ENCODE results near the gene COL2A1.

The COL2A1 gene

DNA sequence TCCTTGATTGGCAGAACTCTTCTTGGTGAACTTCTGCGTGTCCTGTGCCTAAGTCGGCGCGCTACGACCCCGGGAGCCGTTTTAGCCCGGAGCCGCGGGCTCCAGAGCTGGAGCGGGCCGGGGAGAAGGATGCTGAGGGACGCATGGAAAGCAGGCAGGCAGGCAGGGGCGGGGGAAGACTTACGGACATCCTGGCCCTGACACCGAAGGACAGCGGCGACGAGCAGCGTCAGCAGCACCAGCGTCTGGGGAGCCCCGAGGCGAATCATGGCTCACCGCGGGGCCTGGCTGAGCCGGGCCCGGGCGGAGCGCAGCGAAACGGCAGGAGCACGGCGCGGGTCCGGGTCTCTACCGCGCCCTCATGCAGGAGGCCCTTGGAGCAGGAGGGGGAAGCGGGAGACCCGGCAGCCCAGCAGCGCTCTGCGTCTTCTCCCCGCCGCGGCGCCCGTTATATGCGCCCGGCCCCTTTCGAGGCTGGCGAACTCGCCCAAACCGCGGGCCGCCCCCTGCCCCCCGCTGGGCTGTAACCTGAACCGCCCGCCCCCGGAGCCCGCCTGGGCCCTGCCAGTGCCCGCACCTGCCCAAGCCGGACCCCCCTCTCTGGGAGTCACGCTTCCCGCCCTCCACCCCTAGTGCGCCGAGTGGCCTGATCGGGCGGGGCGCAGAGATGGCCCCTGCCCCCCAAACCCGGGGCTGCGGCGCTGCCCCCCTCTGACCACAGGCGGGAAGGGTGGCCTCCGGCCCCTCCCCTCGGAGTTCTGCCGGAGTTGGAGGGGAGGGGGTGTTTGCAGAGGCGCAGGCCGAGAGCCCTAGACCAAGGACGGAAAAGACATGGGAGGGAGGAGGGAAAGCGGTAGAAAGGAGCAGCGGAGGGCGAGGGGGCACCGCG, at the start of gene COL2A1:
TSS of gene COL2A1 (minus strand) at position 424 of the 889 bp plus-strand sequence. CDS start at position 269, 155 bp downstream.
- DNase-seq (ENCODE audit: low spot score) = peak; percentile 48

DNA sequence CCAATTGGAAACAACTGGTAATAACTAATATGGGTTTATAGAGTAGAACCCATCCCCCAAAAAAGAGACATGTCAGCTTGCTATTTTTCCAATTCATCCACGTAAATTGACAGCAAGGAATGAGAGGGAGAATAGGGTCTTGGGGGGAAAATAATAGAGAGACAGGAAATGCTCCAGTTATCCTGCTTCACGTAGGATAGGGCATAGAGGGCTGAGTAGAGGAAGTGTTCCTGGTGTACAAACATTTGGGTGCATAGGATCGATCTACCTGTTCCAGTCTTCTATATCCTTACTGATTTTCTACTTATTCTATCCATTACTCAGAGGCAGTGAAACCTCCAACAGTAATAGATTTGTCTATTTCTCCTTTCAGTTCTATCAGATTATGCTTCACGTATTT, 49.6 kb upstream of the COL2A1 start:
- DNase-seq (ENCODE audit: low spot score) = no peak

DNA sequence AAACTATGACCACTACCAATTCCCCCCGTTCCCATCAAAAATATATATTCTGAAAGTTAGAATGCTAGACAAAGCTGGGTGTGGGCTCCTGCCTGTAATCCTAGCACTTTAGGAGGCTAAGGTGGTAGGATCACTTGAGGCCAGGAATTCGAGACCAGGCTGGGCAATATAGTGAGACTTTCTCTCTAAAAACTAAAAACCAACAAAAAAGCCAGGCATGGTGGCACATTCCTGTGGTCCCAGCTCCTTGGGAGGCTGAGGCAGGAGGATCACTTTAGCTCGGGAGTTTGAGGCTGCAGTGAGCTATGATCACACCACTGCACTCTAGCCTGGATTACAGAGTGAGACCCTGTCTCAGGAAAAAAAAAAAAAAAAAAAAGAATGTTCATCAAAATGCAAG, 48.8 kb upstream of the COL2A1 start:
- DNase-seq (ENCODE audit: low spot score) = no peak

DNA sequence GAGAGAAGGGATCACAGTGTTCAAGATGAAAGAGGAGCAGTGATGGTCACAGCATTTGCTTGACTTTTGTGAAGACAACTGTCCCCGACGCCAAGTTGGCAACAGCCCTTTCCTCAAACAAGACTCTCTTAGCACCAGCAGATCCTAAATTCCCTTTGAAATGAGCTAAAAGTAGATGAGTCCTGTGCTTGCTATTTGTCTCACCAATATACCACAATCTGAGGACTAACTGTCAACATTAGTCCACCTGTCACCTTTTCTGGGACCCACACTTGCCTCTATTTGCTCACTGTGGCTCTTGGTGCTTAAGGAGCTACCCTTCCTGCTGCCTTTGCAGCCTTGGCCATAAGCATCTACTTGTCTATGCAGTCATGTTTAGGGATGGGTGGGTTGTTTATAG, 47.4 kb upstream of the COL2A1 start:
- DNase-seq (ENCODE audit: low spot score) = no peak

DNA sequence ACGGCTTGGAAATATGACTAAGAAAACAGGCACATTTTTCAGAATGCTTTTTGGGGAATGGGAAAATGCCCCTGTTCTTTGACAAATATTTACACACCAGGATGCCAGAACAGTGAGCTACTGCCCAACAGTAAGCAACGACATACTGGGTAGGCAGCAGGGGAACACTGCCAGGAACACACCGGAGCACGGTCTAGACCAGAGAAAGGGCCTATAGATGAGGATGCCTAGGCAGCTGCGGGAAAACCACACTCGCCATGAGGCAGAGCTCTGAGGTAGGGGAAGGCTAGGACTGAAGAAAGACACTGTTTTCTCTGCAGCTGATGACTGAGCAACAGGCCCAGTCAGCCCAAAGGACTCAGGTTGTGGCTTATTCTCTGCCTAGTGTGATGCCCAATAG, 45.9 kb upstream of the COL2A1 start:
- no peak for DNase-seq (ENCODE audit: low spot score)

DNA sequence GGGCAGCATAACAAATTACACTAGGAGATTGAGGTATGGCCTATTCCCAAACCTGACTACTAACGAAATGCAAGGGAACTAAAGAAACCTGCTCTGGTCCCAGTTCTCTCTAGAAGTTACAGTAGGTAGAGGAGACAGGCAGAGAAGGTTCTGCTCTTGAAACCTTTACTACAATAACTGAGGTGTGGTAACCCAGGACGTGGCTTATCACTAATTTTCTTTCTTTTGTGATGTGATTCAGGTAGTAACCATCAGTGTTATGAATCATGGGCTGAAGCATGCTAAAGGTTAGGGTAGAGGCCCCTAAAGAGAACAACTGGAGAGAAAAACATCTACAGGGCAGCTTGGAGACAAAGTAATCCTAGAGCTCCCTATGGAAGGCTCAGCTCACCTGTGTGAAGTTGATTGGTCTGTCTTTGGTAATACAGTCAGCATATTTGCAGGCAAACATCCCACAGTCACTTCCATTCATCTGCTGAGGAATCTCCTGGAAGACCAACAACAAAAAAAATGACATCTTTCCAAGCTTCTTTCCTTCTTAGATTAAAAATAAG, 41.8 kb upstream of the COL2A1 start:
- no peak for DNase-seq (ENCODE audit: low spot score)

DNA sequence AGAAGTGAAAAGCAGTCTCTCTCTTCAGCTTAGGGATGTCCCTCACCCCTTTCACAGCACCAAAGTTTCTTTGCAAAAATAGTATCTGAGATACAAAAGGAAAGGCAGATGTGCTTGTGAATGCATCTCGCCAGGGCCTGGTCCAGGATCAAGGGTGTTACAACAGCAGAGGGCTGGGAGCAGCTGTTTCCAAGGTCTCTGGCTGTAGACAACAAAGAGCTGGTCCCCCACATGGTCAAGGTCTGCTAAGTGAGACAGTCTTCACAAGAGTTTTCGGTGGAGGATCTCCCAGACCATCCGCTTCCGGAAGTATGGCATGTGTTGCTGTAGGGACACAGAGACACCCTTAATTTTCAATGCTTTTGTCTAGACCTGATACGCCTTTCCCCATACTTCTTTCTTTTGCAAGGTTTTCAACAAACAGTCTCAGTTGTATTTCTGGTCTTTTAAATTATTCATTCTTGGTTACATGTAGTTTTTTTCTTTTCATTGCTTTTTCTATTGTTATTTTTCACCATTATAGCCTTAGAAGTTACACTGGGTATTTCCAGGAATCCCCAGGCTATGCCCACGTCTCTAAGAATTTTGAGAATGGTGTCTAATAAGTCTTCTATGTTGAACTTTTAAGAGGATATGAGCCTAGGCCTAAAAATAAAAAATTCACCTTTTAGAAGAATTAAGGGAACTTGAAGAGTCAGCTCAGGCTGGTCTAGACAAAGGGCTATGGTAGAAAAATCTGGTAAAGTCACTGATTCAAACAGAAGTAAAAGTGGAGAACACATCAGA, 41.0 kb upstream of the COL2A1 start:
- no peak for DNase-seq (ENCODE audit: low spot score)

DNA sequence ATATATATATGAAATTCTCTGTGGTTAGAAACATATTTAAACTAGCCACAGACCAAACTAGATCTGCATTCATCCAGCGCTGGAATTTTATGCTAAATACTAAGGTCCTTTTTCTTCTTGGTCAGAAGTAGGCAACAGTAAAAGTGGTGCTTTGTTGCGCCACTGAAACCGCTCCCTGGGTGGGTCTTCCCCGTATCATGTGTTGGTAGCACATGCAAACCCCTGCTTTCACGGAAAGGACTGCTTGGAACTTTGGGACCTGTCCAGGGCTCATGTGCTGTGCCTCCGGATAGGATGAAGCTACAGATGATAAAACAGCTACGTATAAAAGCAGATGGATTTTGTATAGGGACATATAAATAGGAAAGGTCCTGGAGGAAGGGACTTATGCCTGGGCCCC, 40.1 kb upstream of the COL2A1 start:
- no peak for DNase-seq (ENCODE audit: low spot score)

DNA sequence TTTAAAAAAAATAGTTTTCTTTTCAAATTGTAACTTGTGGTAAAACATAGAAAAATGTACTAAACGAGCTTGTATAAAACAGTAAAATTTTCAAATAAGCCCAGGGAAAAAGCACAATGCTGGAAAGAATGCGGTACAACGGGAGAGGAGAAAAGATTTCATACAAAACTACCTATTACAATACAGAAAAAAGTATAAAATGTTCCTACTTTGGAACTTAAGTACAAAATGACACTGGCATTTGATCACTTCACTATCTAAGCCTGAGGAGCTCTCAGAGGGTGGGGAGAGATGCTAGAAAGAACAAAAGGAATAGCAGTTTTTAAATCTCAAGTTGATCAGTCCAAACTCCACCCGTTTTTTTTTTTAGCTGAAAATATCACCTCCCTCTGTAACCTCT, 39.5 kb upstream of the COL2A1 start:
- DNase-seq (ENCODE audit: low spot score) = no peak

DNA sequence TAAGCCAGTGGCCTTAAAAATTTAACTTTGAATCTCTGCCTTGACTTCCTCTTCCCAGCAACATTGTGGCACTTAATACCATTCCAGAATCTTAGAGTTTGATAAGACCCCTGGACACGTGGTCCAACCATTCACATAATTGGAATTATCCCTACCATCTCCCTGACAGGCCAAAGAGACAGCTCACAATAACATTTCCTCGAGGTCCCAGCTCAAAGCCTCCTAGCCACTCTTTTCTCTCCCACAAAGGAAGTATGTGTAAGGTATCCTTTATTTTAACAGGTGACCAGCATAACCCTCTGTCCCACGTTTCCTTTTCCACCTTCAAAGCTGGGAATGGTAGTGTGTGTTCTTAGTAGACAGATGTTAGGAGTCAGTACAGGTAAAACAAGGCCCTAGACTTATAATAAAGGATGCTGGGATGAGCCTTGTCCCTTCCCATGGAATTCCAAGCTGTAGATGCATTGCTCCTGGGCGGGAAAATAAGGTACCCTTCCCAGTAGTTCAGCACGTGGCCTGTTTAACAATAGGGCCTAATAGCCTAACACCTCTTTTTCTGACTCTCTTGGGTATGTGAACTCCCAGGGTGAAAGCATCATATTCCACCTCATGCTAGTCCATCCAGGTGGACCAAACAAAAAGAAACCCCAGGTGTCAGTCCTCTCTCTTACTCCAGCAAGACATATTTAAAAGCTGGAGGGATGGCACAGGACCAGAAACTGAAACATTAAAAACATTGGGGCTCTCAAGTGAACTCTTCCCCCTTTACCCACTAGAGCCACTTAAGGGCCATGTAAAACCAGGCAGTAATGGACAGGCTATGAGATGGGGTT, 37.5 kb upstream of the COL2A1 start:
- DNase-seq (ENCODE audit: low spot score) = no peak

DNA sequence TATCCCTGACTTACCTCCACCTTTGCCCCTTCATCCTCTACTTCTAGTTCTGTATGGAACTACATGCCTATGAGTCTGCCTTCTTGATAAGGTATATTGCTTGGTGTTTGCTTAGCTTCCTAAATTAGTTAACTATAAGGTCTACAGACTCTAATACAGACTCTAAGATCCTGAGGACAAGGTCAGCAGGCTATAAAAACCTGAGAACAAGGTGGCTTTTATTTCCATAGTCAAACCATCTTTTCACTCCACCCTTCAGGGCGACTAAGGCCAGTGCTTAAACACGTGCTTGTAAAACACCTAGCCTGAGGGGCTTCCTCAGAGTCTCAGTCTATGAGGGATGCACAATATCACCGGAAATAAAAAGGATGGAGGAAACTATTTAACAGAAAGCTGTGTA, 36.1 kb upstream of the COL2A1 start:
- no peak for DNase-seq (ENCODE audit: low spot score)

DNA sequence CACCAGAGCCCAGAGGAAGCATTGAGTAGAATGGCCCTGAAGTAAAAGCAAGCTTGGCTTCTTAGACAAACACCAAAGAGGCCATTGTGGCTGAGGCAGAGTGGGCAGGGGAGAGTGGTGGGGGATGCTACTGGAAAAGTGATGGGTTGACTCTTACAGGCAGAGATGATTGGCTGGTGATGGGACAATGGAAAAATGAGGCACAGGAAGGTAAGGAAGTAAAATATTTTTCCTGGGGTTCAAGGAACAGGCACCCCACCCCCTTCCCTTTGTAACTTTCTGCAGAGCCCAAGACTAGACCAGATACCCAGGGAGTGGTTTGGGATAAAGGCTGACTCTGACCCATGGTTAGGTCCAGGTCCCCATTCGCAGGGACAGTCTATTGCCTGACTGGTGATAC, 34.9 kb upstream of the COL2A1 start:
- no peak for DNase-seq (ENCODE audit: low spot score)

DNA sequence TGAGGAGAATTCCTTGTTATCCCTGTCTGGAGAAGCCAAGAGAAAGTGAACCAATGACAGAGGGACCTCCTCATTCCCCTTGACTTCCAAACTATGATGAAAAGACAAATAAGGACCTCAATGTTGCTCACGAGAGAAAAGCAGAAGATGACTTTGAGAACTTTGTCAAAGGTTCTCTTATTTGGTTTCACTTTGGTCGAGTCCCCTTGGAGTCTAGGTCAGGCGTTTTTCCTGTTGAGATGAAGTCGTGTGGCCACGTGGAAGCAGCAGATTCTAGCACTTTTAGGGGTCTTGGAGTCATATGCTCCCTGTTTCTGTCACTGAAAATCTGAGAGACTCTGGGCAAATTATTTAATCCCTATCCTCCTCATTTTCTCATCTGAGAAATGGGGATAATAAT, 33.8 kb upstream of the COL2A1 start:
- DNase-seq (ENCODE audit: low spot score) = no peak

DNA sequence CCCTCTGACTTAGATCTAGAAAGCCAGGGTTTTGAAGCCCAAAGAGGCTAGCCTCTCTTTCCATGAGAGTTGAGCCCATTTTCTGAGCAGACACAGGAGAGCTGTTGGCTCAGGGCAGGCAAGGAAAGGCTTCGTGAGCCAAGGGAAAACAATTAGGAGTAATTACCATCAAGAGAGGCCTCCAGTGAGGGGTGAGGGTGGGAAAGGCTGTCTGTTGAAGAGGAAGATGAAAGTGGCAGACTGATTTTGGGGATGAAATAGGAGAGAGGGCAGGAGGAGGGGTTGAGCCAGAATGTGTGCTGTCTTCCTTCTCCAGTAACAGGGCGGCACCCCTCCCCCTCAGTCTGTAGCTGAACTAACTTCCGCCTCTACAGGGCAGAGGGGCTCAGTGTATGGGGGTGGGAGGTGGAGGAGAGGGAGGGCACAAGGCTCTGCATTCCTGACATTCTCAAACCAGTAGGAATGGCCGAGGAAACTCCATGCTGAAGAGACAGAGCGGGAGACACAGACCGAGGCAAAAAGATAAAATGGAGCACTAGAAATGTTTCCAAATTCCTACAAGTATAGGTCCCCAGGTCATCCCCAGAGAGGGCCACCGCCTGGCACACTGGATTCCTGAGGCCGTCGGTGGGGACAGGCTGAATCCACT, 33.1 kb upstream of the COL2A1 start:
- no peak for DNase-seq (ENCODE audit: low spot score)

DNA sequence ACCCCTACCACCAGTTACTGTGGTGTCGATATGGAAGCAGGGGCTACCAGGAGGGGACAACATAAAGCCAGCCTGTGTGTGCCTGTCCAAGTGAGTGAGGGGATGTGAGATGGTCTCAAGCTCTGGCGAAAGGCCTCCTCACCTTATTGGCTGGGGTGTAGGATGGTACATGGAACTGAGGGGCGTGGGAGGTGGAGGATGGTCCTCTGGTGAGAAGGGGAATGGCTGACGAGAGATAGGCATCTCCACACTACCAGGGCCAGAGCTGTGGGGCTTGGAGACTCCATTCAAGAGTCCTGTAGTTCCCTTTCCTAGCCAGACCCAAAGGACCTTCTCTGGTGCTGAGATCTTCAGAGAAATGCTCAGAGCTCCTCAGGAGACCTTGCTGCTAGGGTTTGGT, 32.5 kb upstream of the COL2A1 start:
- no peak for DNase-seq (ENCODE audit: low spot score)

DNA sequence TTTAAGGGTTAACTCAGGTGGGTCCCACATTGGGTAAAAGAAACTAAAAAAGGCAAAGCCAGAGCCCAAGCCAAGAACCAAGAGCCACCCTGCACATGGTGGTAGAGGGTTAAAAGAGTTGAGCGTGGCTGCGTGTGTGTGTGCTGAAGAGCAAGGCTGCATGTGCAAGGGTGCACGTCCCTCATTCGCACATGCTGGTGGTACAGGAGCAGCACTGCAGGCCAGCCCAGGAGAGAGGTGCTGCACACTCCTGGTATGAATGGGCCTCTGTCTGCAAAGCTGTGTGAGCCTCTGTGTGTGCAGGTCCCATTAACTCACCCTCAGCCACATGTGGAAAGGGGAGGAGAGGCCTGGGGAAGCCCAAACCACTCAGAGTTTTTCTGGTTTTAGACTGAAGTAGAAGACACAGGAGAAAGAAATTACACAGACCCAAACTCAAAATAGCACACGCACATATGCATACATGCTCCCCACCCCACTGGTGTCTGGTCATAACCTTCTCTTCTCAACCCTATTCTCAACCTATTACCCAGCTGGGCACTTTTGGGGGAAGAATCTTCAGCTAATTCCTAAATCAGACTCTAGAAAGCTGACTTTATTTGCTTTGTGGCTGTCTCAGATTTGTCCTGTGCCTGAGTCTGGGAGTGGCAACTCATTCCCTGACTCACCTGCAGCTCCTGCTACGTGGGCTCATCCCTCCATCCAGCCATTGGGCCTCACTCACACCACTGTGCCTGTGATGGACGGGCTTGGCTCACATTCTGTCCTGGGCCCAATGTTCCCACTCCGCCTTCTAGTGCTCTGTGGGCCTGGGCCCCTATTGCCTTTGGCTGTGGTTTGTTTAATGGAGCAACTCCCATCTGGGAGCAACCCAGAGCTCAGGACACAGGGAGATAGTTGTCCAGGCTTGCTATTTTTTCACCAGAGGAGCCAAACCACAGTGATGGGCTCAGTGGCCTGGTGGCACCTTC, 30.8 kb upstream of the COL2A1 start:
- no peak for DNase-seq (ENCODE audit: low spot score)

DNA sequence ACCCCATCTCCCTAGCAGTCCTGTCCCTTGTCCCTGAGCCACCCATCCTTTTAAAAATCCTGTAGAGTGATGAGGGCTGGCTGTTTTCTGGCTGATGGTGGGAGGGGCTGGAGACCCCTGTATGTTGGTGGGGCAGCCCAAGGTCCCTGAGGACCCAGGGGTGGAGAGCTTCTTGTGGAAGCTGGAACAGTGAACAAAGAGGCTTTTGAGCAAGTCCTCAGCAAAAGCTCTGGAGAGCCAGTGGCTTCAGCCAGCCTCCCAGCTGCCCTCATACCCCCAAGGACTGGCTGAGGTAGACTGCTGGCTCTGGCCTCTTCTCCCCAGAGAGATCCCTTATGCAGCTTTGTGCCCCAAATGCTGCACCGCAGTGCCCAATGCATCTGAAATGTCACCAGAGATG, 29.2 kb upstream of the COL2A1 start:
- DNase-seq (ENCODE audit: low spot score) = no peak

DNA sequence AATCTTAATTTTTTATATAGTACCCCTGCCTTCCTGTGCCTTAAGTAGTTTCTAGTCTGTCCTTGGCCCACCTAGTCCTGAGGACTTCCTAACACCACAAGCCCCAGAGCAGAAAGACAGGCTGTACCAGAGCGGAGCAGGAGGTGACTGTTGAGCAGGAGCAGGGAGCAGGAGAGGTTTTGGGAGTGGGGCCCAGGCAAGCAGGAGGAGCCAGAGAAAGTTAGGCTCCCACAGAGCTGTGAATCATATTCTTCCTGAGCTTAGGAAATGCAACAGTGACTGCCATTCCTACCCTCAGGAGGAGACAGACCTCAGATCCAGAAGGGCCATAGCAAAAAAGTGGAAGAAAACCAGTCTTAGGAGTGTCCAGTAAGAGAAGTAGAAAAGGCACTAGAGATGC, 28.3 kb upstream of the COL2A1 start:
- DNase-seq (ENCODE audit: low spot score) = no peak

DNA sequence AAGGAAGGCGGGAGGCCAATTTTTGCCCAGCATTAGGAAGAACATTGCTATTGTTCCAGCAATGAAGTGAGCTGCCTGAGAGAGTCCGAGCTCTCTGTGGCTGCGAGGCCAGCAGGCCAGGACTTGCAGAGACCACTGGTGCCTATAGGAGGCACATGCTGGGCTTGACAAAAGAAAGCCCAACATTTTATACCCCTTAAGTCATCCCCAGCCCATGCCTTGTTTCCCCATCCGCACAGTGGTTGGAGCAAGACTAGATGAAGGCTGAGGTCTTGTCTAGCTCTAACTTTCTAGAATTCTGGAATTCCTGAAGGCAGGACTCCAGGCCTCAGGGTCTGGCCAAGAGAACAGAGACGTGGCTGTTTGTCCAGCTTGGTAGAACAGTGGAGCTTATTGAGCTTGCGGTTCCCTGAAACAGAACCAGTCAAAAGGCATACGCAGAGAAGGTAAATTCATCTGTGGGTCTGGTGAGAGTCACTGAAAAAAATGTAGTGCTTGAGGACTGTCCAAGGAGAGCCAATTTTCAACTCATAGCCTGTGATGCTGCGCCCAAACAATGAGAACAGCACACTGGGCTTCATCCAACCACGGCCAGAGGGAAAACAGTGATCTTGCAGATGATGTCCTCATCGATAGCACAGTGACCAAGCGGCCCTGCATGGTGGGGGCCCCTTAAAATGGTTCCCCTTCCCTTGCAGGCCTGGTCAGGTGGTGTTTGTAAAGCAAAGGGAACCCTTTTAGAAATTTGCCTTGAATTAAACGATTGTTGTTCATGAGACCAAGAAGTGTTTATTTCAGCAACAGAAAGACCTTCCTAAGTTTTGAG, 27.1 kb upstream of the COL2A1 start:
- no peak for DNase-seq (ENCODE audit: low spot score)
